MM.1S (cell line): ENCODE measurements around the gene ATP8B4.

Experiments
- DNase-seq: peaks from one replicate; pipeline ENCODE4 v3.0.0-alpha.2; 2015
- H2AFZ ChIP-seq: fragments of 300-600 bp; sonication (generic); 2 replicates; pipeline ENCODE4 v1.6.0; 2016; ENCODE audit warnings: antibody characterized with exemption, low read length
- H3F3A ChIP-seq: fragments of 300-600 bp; sonication (generic); 2 replicates; pipeline ENCODE4 v1.6.1; 2016; ENCODE audit warnings: mild to moderate bottlenecking, antibody characterized with exemption, low read length, moderate library complexity, mixed read lengths; ENCODE audit not compliant: insufficient read depth
- H3K27ac ChIP-seq: fragments of 300-600 bp; sonication (generic); 2 replicates; pipeline ENCODE4 v1.5.1; 2016; ENCODE audit warnings: mild to moderate bottlenecking, low read length
- H3K27me3 ChIP-seq: fragments of 300-600 bp; sonication (generic); replicated peaks from 2 replicates; pipeline ENCODE4 v1.6.0; 2016; ENCODE audit warnings: low read length; ENCODE audit not compliant: insufficient read depth
- H3K36me3 ChIP-seq: fragments of 300-600 bp; sonication (generic); replicated peaks from 2 replicates; pipeline ENCODE4 v1.6.1; 2016; ENCODE audit warnings: mild to moderate bottlenecking, low read length, mixed read lengths; ENCODE audit not compliant: insufficient read depth
- H3K4me1 ChIP-seq: fragments of 300-600 bp; sonication (generic); 2 replicates; pipeline ENCODE4 v1.6.1; 2016; ENCODE audit warnings: low read length, mixed read lengths
- H3K4me2 ChIP-seq: fragments of 300-600 bp; sonication (generic); 2 replicates; pipeline ENCODE4 v1.6.0; 2016; ENCODE audit warnings: low read depth, low read length
- H3K4me3 ChIP-seq: fragments of 300-600 bp; sonication (generic); 2 replicates; pipeline ENCODE4 v1.5.1; 2016; ENCODE audit warnings: low read length, mixed read lengths
- H3K79me2 ChIP-seq: fragments of 300-600 bp; sonication (generic); 2 replicates; pipeline ENCODE4 v1.6.1; 2016; ENCODE audit warnings: mixed run types, low read length, mixed read lengths
- H3K9ac ChIP-seq: fragments of 300-600 bp; sonication (generic); 2 replicates; pipeline ENCODE4 v1.6.1; 2016; ENCODE audit warnings: low read length, mixed read lengths
- H3K9me2 ChIP-seq: fragments of 300-600 bp; sonication (generic); replicated peaks from 2 replicates; pipeline ENCODE4 v1.6.1; 2016; ENCODE audit warnings: mild to moderate bottlenecking, low read length, mixed read lengths; ENCODE audit not compliant: insufficient read depth
- H3K9me3 ChIP-seq: fragments of 300-600 bp; sonication (generic); replicated peaks from 2 replicates; pipeline ENCODE4 v1.6.1; 2016; ENCODE audit warnings: mild to moderate bottlenecking, low read length, mixed read lengths; ENCODE audit not compliant: insufficient read depth
- H4K20me1 ChIP-seq: fragments of 300-600 bp; sonication (generic); 2 replicates; pipeline ENCODE4 v1.6.1; 2016; ENCODE audit warnings: mild to moderate bottlenecking, low read length, moderate library complexity, mixed read lengths; ENCODE audit not compliant: insufficient read depth
- CTCF ChIP-seq: fragments of 300-600 bp; sonication (generic); IDR thresholded peaks from 2 replicates; pipeline ENCODE4 v1.5.1; 2016; ENCODE audit warnings: antibody characterized with exemption, low read length, mixed read lengths
- EZH2 ChIP-seq: fragments of 300-600 bp; sonication (generic); optimal IDR thresholded peaks from 2 replicates; pipeline ENCODE3; 2017; ENCODE audit warnings: low read depth, mild to moderate bottlenecking, antibody characterized with exemption, low read length, mixed read lengths
- EZH2phosphoT487 ChIP-seq: fragments of 300-600 bp; sonication (generic); IDR thresholded peaks from 2 replicates; pipeline ENCODE4 v1.6.1; 2018; ENCODE audit warnings: antibody characterized with exemption, low read length

ATP8B4 gene

GRCh38 chr15:50127255-50127777 is 8.3 kb upstream of the ATP8B4 start:
- H3K79me2 ChIP-seq, result no peaks in the 10 kb centered on the region
- H3K4me1 ChIP-seq, result no peaks in the 10 kb centered on the region
- no peaks in the 10 kb centered on the region for H3K27me3 ChIP-seq
- no peaks in the 10 kb centered on the region for H3F3A ChIP-seq
- H3K4me3 ChIP-seq, result no peak overlapping the region
- no peak for DNase-seq
- no peaks in the 10 kb centered on the region for H3K9me2 ChIP-seq
- TF ChIP-seq CTCF, result no peak
- TF ChIP-seq EZH2, result no peak
- TF ChIP-seq EZH2phosphoT487, result no peak
- no peak overlapping the region for H3K9ac ChIP-seq
- no peak overlapping the region for H3K27ac ChIP-seq
- no peak overlapping the region for H2AFZ ChIP-seq
- H3K4me2 ChIP-seq, result no peak overlapping the region
- no peaks in the 10 kb centered on the region for H3K36me3 ChIP-seq
- no peaks in the 10 kb centered on the region for H3K9me3 ChIP-seq
- H4K20me1 ChIP-seq, result no peaks in the 10 kb centered on the region

- no peaks in the 10 kb centered on the region for H3K9me3 ChIP-seq
- DNase-seq, result no peak
- no peaks in the 10 kb centered on the region for H3K27me3 ChIP-seq
- H3K36me3 ChIP-seq, result no peaks in the 10 kb centered on the region
- H3K9me2 ChIP-seq, result no peaks in the 10 kb centered on the region
- H3K9ac ChIP-seq, result no peak overlapping the region
- H3K4me1 ChIP-seq, result no peaks in the 10 kb centered on the region
- no peak overlapping the region for H3K4me3 ChIP-seq
- no peaks in the 10 kb centered on the region for H4K20me1 ChIP-seq
- H3F3A ChIP-seq, result no peaks in the 10 kb centered on the region
- H3K4me2 ChIP-seq, result no peak overlapping the region
- H3K27ac ChIP-seq, result no peak overlapping the region
- H2AFZ ChIP-seq, result no peak overlapping the region
- no peak for TF ChIP-seq EZH2
- no peak for TF ChIP-seq EZH2phosphoT487
- TF ChIP-seq CTCF, result no peak
- no peaks in the 10 kb centered on the region for H3K79me2 ChIP-seq
These were observed 7.0 kb upstream of the ATP8B4 start for GRCh38 chr15:50126072-50126471.

GRCh38 chr15:50124631-50125030 is 5.6 kb upstream of the ATP8B4 start:
- no peak overlapping the region for H3K27ac ChIP-seq
- no peaks in the 10 kb centered on the region for H4K20me1 ChIP-seq
- TF ChIP-seq EZH2 (no peak), EZH2phosphoT487 (no peak), CTCF (no peak)

More at GRCh38 chr15:50124631-50125030, 5.6 kb upstream of the ATP8B4 start:
- DNase-seq, result no peak
- H3K9me2 ChIP-seq, result no peaks in the 10 kb centered on the region
- H3K9ac ChIP-seq, result no peak overlapping the region
- H3K27me3 ChIP-seq, result no peaks in the 10 kb centered on the region
- H3K9me3 ChIP-seq, result no peaks in the 10 kb centered on the region
- H3K79me2 ChIP-seq, result no peaks in the 10 kb centered on the region
- H3K4me1 ChIP-seq, result no peaks in the 10 kb centered on the region
- no peak overlapping the region for H3K4me2 ChIP-seq
- H2AFZ ChIP-seq, result no peak overlapping the region
- H3K4me3 ChIP-seq, result no peak overlapping the region
- no peaks in the 10 kb centered on the region for H3K36me3 ChIP-seq
- no peaks in the 10 kb centered on the region for H3F3A ChIP-seq
